ENCODE data around the gene HSD17B3. TPM values are rescaled to one million over a fixed set of nuclear protein-coding genes. Genes with fewer than 3 reads are reported as not detected.
"Not testable (repeated sequence)": the region's sequence is repeated elsewhere in the genome, so short reads cannot be mapped to it uniquely, and the experiment has no call there.

The HSD17B3 gene
- total RNA-seq, 6 experiments from 2014 or later = not detected

GRCh38 chr9:96331236-96331947 is 29.4 kb upstream of the HSD17B3 start:
- 0 out of 2 replicates have a peak, but pooled peaks cover 6% of the 10 kb centered on the region for H3K36me3 Mint-ChIP-seq (ENCODE audit: low read depth)
- H3K4me1 Mint-ChIP-seq (ENCODE audit: low read depth) = peaks cover 9% of the 10 kb centered on the region
- no peak for DNase-seq
- H3K27ac Mint-ChIP-seq = no peak overlapping the region
- 0 out of 2 replicates have a peak, but pooled peaks cover 2% of the 10 kb centered on the region for H3K27me3 Mint-ChIP-seq (ENCODE audit: insufficient read depth)
- no peak for TF ChIP-seq CTCF (IDR thresholded peaks at IDR 0.05)
- H3K9me3 Mint-ChIP-seq = no peaks in the 10 kb centered on the region
- H3K4me3 Mint-ChIP-seq = no peak overlapping the region

- H3K4me3 Mint-ChIP-seq = no peak overlapping the region
- peaks cover 2% of the 10 kb centered on the region; the same call in 1 of the 2 replicates for H3K27me3 Mint-ChIP-seq (ENCODE audit: insufficient read depth)
- DNase-seq = peak; percentile 61
- TF ChIP-seq CTCF (IDR thresholded peaks at IDR 0.05) = peak; percentile 94
- H3K36me3 Mint-ChIP-seq (ENCODE audit: low read depth) = no peaks in the 10 kb centered on the region
- H3K4me1 Mint-ChIP-seq (ENCODE audit: low read depth) = peaks cover 9% of the 10 kb centered on the region
- no peak overlapping the region for H3K27ac Mint-ChIP-seq
- H3K9me3 Mint-ChIP-seq = no peaks in the 10 kb centered on the region
Observed at GRCh38 chr9:96327694-96328352, 25.8 kb upstream of the HSD17B3 start.

- H3K4me3 Mint-ChIP-seq = no peak overlapping the region
- peaks cover 2% of the 10 kb centered on the region; the same call in 1 of the 2 replicates for H3K27me3 Mint-ChIP-seq (ENCODE audit: insufficient read depth)
- no peak for TF ChIP-seq CTCF (IDR thresholded peaks at IDR 0.05)
Observed at GRCh38 chr9:96323169-96323568, 21.2 kb upstream of the HSD17B3 start.

GRCh38 chr9:96322736-96323135 is 20.8 kb upstream of the HSD17B3 start:
- not testable (repeated sequence) for H3K27me3 Mint-ChIP-seq (ENCODE audit: insufficient read depth); H3K27ac Mint-ChIP-seq; H3K4me1 Mint-ChIP-seq (ENCODE audit: low read depth); DNase-seq; H3K4me3 Mint-ChIP-seq; H3K36me3 Mint-ChIP-seq (ENCODE audit: low read depth); H3K9me3 Mint-ChIP-seq

More at GRCh38 chr9:96323169-96323568, 21.2 kb upstream of the HSD17B3 start:
- Mint-ChIP-seq H3K27ac (no peak overlapping the region), H3K9me3 (no peaks in the 10 kb centered on the region), H3K36me3 (ENCODE audit: low read depth) (no peaks in the 10 kb centered on the region), H3K4me1 (ENCODE audit: low read depth) (no peaks in the 10 kb centered on the region)
- no peak for DNase-seq

GRCh38 chr9:96322210-96322609 is 20.2 kb upstream of the HSD17B3 start:
- not testable (repeated sequence) for H3K4me1 Mint-ChIP-seq (ENCODE audit: low read depth); DNase-seq; H3K4me3 Mint-ChIP-seq; H3K27ac Mint-ChIP-seq; H3K36me3 Mint-ChIP-seq (ENCODE audit: low read depth); H3K27me3 Mint-ChIP-seq (ENCODE audit: insufficient read depth); H3K9me3 Mint-ChIP-seq

- no peaks in the 10 kb centered on the region; the same call in 1 of the 2 replicates for H3K27me3 Mint-ChIP-seq (ENCODE audit: insufficient read depth)
- H3K27ac Mint-ChIP-seq = no peak overlapping the region
- no peaks in the 10 kb centered on the region for H3K9me3 Mint-ChIP-seq
- no peak for TF ChIP-seq CTCF (IDR thresholded peaks at IDR 0.05)
- no peak overlapping the region for H3K4me3 Mint-ChIP-seq
- peaks cover 6% of the 10 kb centered on the region for H3K4me1 Mint-ChIP-seq (ENCODE audit: low read depth)
- no peak for DNase-seq
- H3K36me3 Mint-ChIP-seq (ENCODE audit: low read depth) = no peaks in the 10 kb centered on the region
Observed at GRCh38 chr9:96321515-96321914, 19.5 kb upstream of the HSD17B3 start.
